Subcutaneous adipose tissue (tissue), 4 donors: Measurements from ENCODE around the gene LY86. TPM values are rescaled to one million over a fixed set of nuclear protein-coding genes. Genes with fewer than 3 reads are reported as not detected.

Source experiments
- total RNA-seq, 4 donors: library from RNA; depleted of rRNA; stranded (reverse); fragments of >200 nt; gene quantifications; one replicate each; pipeline ENCODE4 v1.1.0, GENCODE V29; 2016
- TF ChIP-seq, protein P1 (sequence below): fragments of 450-650 bp; IDR thresholded peaks from one replicate; pipeline ENCODE4 v1.5.1; 2016; ENCODE audit warnings: low read depth, mild to moderate bottlenecking, control low read depth, antibody characterized with exemption, moderate library complexity

Gene LY86
- total RNA-seq, 4 donors from 2014 or later = 2.6 to 111 (median 4.9) TPM

GRCh38 chr6:6665555-6666243, 77.2 kb downstream of the LY86 start:
- TF ChIP-seq, protein P1, sequence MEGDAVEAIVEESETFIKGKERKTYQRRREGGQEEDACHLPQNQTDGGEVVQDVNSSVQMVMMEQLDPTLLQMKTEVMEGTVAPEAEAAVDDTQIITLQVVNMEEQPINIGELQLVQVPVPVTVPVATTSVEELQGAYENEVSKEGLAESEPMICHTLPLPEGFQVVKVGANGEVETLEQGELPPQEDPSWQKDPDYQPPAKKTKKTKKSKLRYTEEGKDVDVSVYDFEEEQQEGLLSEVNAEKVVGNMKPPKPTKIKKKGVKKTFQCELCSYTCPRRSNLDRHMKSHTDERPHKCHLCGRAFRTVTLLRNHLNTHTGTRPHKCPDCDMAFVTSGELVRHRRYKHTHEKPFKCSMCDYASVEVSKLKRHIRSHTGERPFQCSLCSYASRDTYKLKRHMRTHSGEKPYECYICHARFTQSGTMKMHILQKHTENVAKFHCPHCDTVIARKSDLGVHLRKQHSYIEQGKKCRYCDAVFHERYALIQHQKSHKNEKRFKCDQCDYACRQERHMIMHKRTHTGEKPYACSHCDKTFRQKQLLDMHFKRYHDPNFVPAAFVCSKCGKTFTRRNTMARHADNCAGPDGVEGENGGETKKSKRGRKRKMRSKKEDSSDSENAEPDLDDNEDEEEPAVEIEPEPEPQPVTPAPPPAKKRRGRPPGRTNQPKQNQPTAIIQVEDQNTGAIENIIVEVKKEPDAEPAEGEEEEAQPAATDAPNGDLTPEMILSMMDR = no peak

DNA sequence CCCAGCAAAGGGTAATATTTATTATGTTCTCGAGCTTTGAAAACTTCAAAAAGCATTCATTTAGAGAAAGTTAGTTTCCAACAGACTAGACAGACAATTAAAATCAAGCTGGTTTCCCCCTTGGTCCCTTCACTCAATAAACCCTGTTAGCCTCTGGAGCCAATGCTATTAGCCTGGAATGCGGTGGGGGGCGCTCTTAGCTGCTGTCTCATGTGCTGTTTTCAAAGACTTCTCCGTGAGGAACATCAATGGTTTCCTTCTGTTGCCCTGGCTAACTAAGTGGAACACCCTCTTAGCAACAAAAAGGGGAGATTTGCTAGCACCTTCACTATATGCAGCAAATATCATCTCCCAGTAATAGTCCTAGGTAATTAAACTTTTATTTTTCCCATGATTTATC, 86.4 kb downstream of the LY86 start:
- TF ChIP-seq, protein P1 = no peak

DNA sequence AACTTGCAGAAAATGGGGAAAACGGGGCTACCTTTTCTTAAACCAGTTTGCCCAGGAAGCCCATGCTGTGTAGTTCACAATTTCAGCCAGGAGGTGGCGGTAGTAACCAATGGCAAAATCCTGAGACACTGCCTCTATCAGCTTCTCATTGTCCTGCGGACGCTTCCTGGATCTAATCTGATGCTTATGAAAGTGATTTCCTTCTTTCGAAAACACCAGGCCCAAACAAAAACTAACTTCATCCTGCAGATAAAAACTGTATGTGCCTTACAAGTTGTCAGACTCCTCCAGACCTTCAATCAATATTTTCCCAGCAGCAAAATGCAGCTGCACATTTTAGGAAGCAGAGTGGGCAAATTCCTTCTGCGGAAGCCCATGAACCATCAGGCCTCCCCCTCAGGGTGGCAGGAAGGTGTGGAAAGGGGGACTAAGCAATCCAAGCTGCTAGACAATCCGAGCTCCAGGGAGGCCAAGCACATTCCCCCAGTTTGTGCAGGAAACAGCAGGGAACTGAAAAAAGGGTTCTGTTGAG, 88.5 kb downstream of the LY86 start:
- TF ChIP-seq, protein P1 = no peak

DNA sequence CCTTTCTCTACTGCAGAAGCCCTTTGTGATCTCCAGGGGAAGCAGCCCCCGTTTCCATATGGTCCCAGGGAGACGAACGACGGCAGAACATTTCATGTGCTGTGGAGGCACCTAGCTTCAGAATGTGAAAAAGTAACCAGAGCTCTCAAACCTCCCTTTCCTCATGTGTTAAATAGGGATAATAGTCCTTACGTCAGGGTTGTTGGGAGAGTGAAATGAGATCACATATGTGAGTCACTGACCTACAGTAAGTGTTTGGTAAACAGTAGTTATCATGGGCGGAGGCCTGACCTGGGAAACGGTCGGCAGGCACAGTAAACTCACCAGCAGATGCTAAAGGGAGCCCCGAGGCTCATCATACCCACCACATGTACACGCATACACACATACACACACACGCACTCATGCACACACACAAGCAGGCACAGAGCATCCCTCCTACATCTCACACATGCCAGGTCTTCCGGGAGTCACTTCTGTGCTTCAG, 89.7 kb downstream of the LY86 start:
- TF ChIP-seq, protein P1 = no peak

DNA sequence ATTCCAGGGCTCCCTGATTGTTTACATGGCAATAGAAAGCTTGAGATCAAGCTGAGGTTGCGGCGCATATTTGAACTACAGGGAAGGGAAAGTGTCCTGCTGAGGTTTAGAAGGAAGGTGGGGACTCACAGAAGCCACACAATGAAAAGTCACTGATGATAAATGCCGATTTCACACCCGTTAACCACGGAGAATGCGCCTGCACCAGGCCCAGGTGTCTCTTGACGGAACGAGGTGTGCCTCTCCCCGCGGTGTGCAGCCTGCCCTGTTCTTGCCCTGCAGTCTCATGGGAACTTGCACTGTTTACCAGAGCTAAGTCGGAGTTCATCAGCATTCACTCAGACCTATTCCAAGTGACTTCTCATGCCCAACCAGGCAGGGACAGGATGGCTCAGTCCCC, 90.3 kb downstream of the LY86 start:
- TF ChIP-seq, protein P1 = no peak

- TF ChIP-seq, protein P1 = no peak
These were observed 91.1 kb downstream of the LY86 start for GRCh38 chr6:6679633-6680032.

DNA sequence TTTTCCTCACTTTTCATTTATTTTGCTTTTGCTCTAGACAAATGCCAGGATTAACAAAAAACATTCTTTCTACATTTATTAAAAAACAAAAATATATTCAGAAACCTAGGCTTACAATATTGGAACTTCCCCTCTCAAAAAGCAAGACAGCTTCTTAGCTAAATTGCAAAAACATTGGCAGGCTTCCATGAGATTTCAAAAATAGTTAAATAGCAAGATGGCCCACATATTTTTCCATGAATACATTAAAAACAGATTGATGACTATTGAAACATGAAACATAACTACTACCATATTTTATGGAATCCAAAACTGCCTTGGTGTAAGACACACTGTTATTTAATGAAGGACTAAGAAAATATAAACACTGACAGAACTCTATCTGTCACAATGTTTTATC, 92.0 kb downstream of the LY86 start:
- TF ChIP-seq, protein P1 = no peak
